Measurements from ENCODE around the gene SIK3.

The SIK3 gene

GRCh38 chr11:117020287-117020686 is 77.9 kb downstream of the SIK3 start:
- TF ChIP-seq POLR2AphosphoS5 (IDR thresholded peaks at IDR 0.05; ENCODE audit: low read depth, low read length) (no peak), SIN3A (IDR thresholded peaks at IDR 0.05; ENCODE audit: borderline replicate concordance, insufficient read depth, low read length) (no peak), REST (IDR thresholded peaks at IDR 0.05; ENCODE audit: insufficient read depth in 1 of 2, low read depth in 2 of 2, low read length in 2 of 2) (no peak), FOXP2 (optimal IDR thresholded peaks at IDR 0.05; ENCODE audit: borderline replicate concordance, extremely low read depth, extremely low read length, insufficient read depth) (no peak), TAF1 (IDR thresholded peaks at IDR 0.05; ENCODE audit: borderline replicate concordance, insufficient read depth, low read length) (no peak)

- TF ChIP-seq TAF1 (IDR thresholded peaks at IDR 0.05; ENCODE audit: borderline replicate concordance, insufficient read depth, low read length) (no peak), REST (IDR thresholded peaks at IDR 0.05; ENCODE audit: insufficient read depth in 1 of 2, low read depth in 2 of 2, low read length in 2 of 2) (no peak), FOXP2 (optimal IDR thresholded peaks at IDR 0.05; ENCODE audit: borderline replicate concordance, extremely low read depth, extremely low read length, insufficient read depth) (no peak), POLR2AphosphoS5 (IDR thresholded peaks at IDR 0.05; ENCODE audit: low read depth, low read length) (no peak), SIN3A (IDR thresholded peaks at IDR 0.05; ENCODE audit: borderline replicate concordance, insufficient read depth, low read length) (no peak)
These were observed 78.4 kb downstream of the SIK3 start for GRCh38 chr11:117019871-117020270.

- TF ChIP-seq POLR2AphosphoS5 (IDR thresholded peaks at IDR 0.05; ENCODE audit: low read depth, low read length) (no peak), TAF1 (IDR thresholded peaks at IDR 0.05; ENCODE audit: borderline replicate concordance, insufficient read depth, low read length) (no peak), REST (IDR thresholded peaks at IDR 0.05; ENCODE audit: insufficient read depth in 1 of 2, low read depth in 2 of 2, low read length in 2 of 2) (no peak), FOXP2 (optimal IDR thresholded peaks at IDR 0.05; ENCODE audit: borderline replicate concordance, extremely low read depth, extremely low read length, insufficient read depth) (no peak), SIN3A (IDR thresholded peaks at IDR 0.05; ENCODE audit: borderline replicate concordance, insufficient read depth, low read length) (no peak)
These were observed 80.8 kb downstream of the SIK3 start for GRCh38 chr11:117017456-117017855.

GRCh38 chr11:117016747-117017146 is 81.5 kb downstream of the SIK3 start:
- TF ChIP-seq POLR2AphosphoS5 (IDR thresholded peaks at IDR 0.05; ENCODE audit: low read depth, low read length): no peak
- no peak for TF ChIP-seq REST (IDR thresholded peaks at IDR 0.05; ENCODE audit: insufficient read depth in 1 of 2, low read depth in 2 of 2, low read length in 2 of 2)
- TF ChIP-seq TAF1 (IDR thresholded peaks at IDR 0.05; ENCODE audit: borderline replicate concordance, insufficient read depth, low read length): no peak
- no peak for TF ChIP-seq SIN3A (IDR thresholded peaks at IDR 0.05; ENCODE audit: borderline replicate concordance, insufficient read depth, low read length)

- TF ChIP-seq TAF1 (IDR thresholded peaks at IDR 0.05; ENCODE audit: borderline replicate concordance, insufficient read depth, low read length): no peak
- TF ChIP-seq POLR2AphosphoS5 (IDR thresholded peaks at IDR 0.05; ENCODE audit: low read depth, low read length): no peak
- no peak for TF ChIP-seq REST (IDR thresholded peaks at IDR 0.05; ENCODE audit: insufficient read depth in 1 of 2, low read depth in 2 of 2, low read length in 2 of 2)
- TF ChIP-seq FOXP2 (optimal IDR thresholded peaks at IDR 0.05; ENCODE audit: borderline replicate concordance, extremely low read depth, extremely low read length, insufficient read depth): no peak
- TF ChIP-seq SIN3A (IDR thresholded peaks at IDR 0.05; ENCODE audit: borderline replicate concordance, insufficient read depth, low read length): no peak
These were observed 82.0 kb downstream of the SIK3 start for GRCh38 chr11:117016246-117016645.
